ENCODE data around the gene BBS9. TPM values are rescaled to one million over a fixed set of nuclear protein-coding genes. Genes with fewer than 3 reads are reported as not detected.

BBS9 gene
- polyA plus RNA-seq, 1 donor from 2014 or later = 9.8 TPM

DNA sequence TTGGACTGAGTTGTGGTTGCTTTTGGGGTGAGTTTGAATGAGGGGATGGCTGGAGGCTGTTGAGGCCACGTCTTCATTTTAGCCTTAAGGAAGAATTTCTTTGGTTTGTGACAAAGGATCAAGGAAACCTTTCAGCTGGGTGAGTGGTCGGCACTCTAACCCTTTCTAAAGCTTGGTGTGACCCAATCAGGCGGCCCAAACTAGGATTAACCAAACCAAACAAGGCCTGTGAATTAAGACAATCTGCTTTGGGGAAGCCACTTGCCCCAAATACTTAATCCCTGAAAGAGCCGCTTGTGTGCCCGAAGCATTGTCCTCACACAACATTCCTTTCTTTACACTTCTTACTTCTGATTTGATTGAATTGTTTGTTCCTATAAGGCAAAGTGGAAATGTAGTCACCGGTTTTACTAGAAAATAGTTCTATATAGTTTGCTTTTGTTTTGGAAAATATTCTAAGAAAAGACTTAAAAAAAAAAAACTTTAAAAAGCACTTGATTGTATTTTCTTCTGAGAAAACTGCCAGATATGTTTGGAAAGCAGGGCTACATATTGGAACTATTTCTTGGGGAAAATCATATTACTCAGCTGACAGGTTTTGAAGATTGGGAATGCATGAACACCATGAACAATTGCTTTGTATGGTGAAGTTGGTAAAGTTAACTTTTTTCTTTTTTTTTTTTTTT, 503.6 kb downstream of the BBS9 start:
- H3K36me3 ChIP-seq (ENCODE audit: insufficient read depth, low read length) = no peaks in the 10 kb centered on the region
- no peak overlapping the region for H3K4me2 ChIP-seq (ENCODE audit: low read length)
- H3K4me3 ChIP-seq (ENCODE audit: low read length) = no peak overlapping the region
- no peaks in the 10 kb centered on the region for H3K9me2 ChIP-seq (ENCODE audit: insufficient read depth, low read length)
- no peak overlapping the region for H2AFZ ChIP-seq (ENCODE audit: low read depth, low read length)
- TF ChIP-seq, protein P1, sequence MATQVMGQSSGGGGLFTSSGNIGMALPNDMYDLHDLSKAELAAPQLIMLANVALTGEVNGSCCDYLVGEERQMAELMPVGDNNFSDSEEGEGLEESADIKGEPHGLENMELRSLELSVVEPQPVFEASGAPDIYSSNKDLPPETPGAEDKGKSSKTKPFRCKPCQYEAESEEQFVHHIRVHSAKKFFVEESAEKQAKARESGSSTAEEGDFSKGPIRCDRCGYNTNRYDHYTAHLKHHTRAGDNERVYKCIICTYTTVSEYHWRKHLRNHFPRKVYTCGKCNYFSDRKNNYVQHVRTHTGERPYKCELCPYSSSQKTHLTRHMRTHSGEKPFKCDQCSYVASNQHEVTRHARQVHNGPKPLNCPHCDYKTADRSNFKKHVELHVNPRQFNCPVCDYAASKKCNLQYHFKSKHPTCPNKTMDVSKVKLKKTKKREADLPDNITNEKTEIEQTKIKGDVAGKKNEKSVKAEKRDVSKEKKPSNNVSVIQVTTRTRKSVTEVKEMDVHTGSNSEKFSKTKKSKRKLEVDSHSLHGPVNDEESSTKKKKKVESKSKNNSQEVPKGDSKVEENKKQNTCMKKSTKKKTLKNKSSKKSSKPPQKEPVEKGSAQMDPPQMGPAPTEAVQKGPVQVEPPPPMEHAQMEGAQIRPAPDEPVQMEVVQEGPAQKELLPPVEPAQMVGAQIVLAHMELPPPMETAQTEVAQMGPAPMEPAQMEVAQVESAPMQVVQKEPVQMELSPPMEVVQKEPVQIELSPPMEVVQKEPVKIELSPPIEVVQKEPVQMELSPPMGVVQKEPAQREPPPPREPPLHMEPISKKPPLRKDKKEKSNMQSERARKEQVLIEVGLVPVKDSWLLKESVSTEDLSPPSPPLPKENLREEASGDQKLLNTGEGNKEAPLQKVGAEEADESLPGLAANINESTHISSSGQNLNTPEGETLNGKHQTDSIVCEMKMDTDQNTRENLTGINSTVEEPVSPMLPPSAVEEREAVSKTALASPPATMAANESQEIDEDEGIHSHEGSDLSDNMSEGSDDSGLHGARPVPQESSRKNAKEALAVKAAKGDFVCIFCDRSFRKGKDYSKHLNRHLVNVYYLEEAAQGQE (IDR thresholded peaks at IDR 0.05; ENCODE audit: borderline replicate concordance) = no peak
- TF ChIP-seq RAD21 (conservative IDR thresholded peaks at IDR 0.05) (no peak), MXI1 (conservative IDR thresholded peaks at IDR 0.05; ENCODE audit: poor library complexity, severe bottlenecking) (no peak), SMC3 (conservative IDR thresholded peaks at IDR 0.05; ENCODE audit: poor library complexity) (no peak), EZH2 (IDR thresholded peaks at IDR 0.05; ENCODE audit: borderline replicate concordance, insufficient read depth, low read length, poor library complexity, severe bottlenecking) (no peak), TAF1 (IDR thresholded peaks at IDR 0.05; ENCODE audit: low read depth) (no peak)
- TF ChIP-seq, protein P2, sequence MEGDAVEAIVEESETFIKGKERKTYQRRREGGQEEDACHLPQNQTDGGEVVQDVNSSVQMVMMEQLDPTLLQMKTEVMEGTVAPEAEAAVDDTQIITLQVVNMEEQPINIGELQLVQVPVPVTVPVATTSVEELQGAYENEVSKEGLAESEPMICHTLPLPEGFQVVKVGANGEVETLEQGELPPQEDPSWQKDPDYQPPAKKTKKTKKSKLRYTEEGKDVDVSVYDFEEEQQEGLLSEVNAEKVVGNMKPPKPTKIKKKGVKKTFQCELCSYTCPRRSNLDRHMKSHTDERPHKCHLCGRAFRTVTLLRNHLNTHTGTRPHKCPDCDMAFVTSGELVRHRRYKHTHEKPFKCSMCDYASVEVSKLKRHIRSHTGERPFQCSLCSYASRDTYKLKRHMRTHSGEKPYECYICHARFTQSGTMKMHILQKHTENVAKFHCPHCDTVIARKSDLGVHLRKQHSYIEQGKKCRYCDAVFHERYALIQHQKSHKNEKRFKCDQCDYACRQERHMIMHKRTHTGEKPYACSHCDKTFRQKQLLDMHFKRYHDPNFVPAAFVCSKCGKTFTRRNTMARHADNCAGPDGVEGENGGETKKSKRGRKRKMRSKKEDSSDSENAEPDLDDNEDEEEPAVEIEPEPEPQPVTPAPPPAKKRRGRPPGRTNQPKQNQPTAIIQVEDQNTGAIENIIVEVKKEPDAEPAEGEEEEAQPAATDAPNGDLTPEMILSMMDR (IDR thresholded peaks at IDR 0.05; ENCODE audit: poor library complexity, severe bottlenecking) = no peak
- no peak overlapping the region for H3K9ac ChIP-seq (ENCODE audit: low read length)
- H3K9me3 ChIP-seq (ENCODE audit: low read length) = no peaks in the 10 kb centered on the region
- no peak overlapping the region for H3K27ac ChIP-seq (ENCODE audit: low read length)
- H3K27me3 ChIP-seq (ENCODE audit: insufficient read depth, low read depth, low read length) = no peaks in the 10 kb centered on the region
- no peaks in the 10 kb centered on the region for H3K79me2 ChIP-seq (replicated peaks; ENCODE audit: insufficient read depth, low read length)
- no peaks in the 10 kb centered on the region for H4K20me1 ChIP-seq (ENCODE audit: insufficient read depth)
- H3F3A ChIP-seq (ENCODE audit: insufficient read depth, low read length, poor library complexity, severe bottlenecking) = no peaks in the 10 kb centered on the region

DNA sequence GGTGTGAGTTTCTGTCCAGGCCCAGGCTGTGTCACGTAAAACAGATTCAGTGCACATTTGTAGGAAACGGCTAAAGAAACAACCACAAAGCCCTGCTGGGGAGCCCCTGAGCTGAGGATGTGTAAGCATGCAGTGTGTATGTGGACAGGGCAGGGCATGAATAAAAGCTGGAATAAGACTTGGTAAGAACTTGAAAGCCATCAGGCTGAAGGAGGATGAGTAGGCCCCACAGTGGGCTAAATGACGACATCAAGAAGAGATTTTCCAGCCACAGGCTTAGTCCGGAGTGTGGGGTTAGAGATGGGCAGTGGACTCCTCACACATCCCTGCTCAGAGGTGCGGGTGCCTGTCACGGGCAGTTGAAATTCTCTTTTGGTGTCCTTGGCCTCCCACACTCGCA, 505.2 kb downstream of the BBS9 start:
- H3K9ac ChIP-seq (ENCODE audit: low read length) = no peak overlapping the region

More for the DNA sequence above, 505.2 kb downstream of the BBS9 start:
- Histone ChIP-seq H4K20me1 (ENCODE audit: insufficient read depth) (no peaks in the 10 kb centered on the region), H3K9me3 (ENCODE audit: low read length) (no peaks in the 10 kb centered on the region), H3K79me2 (replicated peaks; ENCODE audit: insufficient read depth, low read length) (no peaks in the 10 kb centered on the region), H3K4me2 (ENCODE audit: low read length) (no peak overlapping the region), H3K27ac (ENCODE audit: low read length) (no peak overlapping the region), H3K27me3 (ENCODE audit: insufficient read depth, low read depth, low read length) (no peaks in the 10 kb centered on the region), H2AFZ (ENCODE audit: low read depth, low read length) (no peak overlapping the region), H3F3A (ENCODE audit: insufficient read depth, low read length, poor library complexity, severe bottlenecking) (no peaks in the 10 kb centered on the region), H3K4me3 (ENCODE audit: low read length) (no peak overlapping the region), H3K36me3 (ENCODE audit: insufficient read depth, low read length) (no peaks in the 10 kb centered on the region), H3K9me2 (ENCODE audit: insufficient read depth, low read length) (no peaks in the 10 kb centered on the region)
- TF ChIP-seq, protein P2 (IDR thresholded peaks at IDR 0.05; ENCODE audit: poor library complexity, severe bottlenecking) = no peak
- TF ChIP-seq MXI1 (conservative IDR thresholded peaks at IDR 0.05; ENCODE audit: poor library complexity, severe bottlenecking) (no peak), EP300 (conservative IDR thresholded peaks at IDR 0.05; ENCODE audit: poor library complexity, severe bottlenecking) (no peak)

Measured in neural cell (in vitro differentiated cells).